ENCODE measurements around the gene HCK. TPM values are rescaled to one million over a fixed set of nuclear protein-coding genes. Genes with fewer than 3 reads are reported as not detected.
"Not testable (repeated sequence)": the region's sequence is repeated elsewhere in the genome, so short reads cannot be mapped to it uniquely, and the experiment has no call there.

The HCK gene
- total RNA-seq, 1 donor from 2014 or later: 0.34 TPM

DNA sequence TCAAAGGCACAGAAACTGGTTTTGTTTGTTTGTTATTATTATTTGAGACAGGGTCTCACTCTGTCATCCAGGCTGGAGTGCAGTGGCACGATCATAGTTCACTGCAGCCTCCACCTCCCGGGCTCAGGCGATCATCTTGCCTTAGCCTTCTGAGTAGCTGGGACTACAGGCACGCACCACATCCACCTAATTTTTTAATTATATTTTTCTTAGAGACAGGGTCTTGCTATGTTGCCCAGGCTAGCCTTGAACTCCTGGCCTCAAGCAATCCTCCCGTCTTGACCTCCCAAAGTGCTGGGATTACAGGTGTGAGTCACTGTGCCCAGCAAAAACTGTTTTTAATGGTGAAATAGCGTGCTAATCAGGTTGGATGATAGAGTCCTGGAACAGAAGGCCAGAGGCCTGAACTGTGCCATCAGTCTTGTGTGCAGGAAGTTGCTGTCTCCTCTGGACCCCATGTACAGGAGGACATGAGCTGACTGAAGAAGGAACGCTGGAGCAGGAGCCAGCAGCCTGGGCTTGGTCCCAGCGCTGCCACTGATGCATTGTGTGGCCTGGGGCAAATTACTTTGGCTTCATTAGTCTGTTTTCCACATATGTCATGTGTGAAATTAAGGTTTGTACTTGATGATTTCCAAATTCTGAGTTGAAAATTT, 62.4 kb downstream of the HCK start:
- Histone ChIP-seq H3K4me1 (ENCODE audit: insufficient read depth, low read length) (peaks cover 8% of the 10 kb centered on the region), H2AFZ (ENCODE audit: low read depth, low read length) (no peak overlapping the region), H3K36me3 (ENCODE audit: insufficient read depth, low read length) (peaks cover 2% of the 10 kb centered on the region), H3K4me3 (ENCODE audit: insufficient read depth, low read depth, low read length) (no peak overlapping the region), H3K9me3 (ENCODE audit: insufficient read depth, low read depth, low read length) (no peaks in the 10 kb centered on the region), H4K20me1 (ENCODE audit: insufficient read depth, low read length) (peaks cover 78% of the 10 kb centered on the region), H3K4me2 (ENCODE audit: low read length) (no peak overlapping the region), H3K9ac (ENCODE audit: low read length) (no peak overlapping the region), H3K27me3 (ENCODE audit: insufficient read depth, low read length) (no peaks in the 10 kb centered on the region), H3K79me2 (ENCODE audit: insufficient read depth, low read length) (peaks cover 98% of the 10 kb centered on the region), H3K27ac (ENCODE audit: low read depth, low read length) (no peak overlapping the region)
- Mint-ChIP-seq H3K27me3 (ENCODE audit: low read depth, unreplicated experiment) (no peaks in the 10 kb centered on the region), H3K4me1 (ENCODE audit: low read depth, unreplicated experiment) (peaks cover 31% of the 10 kb centered on the region), H3K4me3 (ENCODE audit: unreplicated experiment) (no peak overlapping the region), H3K9me3 (ENCODE audit: unreplicated experiment) (no peaks in the 10 kb centered on the region), H3K36me3 (ENCODE audit: low read depth, unreplicated experiment) (peaks cover 10% of the 10 kb centered on the region), H3K27ac (ENCODE audit: unreplicated experiment) (no peak overlapping the region)
- DNase-seq (ENCODE audit: low read depth): peak; percentile 23
- TF ChIP-seq, protein P1, sequence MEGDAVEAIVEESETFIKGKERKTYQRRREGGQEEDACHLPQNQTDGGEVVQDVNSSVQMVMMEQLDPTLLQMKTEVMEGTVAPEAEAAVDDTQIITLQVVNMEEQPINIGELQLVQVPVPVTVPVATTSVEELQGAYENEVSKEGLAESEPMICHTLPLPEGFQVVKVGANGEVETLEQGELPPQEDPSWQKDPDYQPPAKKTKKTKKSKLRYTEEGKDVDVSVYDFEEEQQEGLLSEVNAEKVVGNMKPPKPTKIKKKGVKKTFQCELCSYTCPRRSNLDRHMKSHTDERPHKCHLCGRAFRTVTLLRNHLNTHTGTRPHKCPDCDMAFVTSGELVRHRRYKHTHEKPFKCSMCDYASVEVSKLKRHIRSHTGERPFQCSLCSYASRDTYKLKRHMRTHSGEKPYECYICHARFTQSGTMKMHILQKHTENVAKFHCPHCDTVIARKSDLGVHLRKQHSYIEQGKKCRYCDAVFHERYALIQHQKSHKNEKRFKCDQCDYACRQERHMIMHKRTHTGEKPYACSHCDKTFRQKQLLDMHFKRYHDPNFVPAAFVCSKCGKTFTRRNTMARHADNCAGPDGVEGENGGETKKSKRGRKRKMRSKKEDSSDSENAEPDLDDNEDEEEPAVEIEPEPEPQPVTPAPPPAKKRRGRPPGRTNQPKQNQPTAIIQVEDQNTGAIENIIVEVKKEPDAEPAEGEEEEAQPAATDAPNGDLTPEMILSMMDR (IDR thresholded peaks at IDR 0.05; ENCODE audit: insufficient read depth, low read depth, low read length): no peak
- TF ChIP-seq EZH2 (IDR thresholded peaks at IDR 0.05; ENCODE audit: insufficient read depth, low read length): no peak
- no peak for FAIRE-seq

DNA sequence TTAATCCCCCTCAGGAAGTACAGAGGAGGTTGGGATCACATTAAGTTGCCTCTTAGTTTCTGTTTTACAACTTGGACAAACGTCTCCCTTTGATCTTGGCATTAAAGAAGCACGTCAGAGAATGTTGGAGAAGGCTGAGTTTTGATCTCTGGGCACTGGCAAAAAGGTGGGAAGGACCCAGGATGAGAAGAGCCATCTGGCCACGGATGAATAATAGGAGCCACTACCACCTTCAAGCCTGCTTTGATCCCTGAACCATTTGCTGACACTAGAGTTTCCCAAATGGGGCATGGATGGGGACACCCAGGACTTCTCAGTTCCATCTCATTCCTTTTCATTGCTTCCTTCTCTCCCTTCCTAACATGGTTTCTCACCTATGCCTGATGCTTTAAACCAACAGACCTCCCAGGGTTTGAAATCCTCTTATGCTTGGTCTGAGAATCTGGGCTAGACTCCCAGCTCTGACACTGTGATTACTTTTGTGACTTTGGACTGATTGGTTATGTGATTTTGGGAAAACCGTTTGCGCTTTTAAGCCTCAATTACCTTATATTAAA, 63.2 kb downstream of the HCK start:
- Histone ChIP-seq H3K4me1 (ENCODE audit: insufficient read depth, low read length) (peaks cover 7% of the 10 kb centered on the region), H3K9me3 (ENCODE audit: insufficient read depth, low read depth, low read length) (no peaks in the 10 kb centered on the region), H4K20me1 (ENCODE audit: insufficient read depth, low read length) (peaks cover 81% of the 10 kb centered on the region), H3K27ac (ENCODE audit: low read depth, low read length) (no peak overlapping the region), H3K79me2 (ENCODE audit: insufficient read depth, low read length) (peaks cover 98% of the 10 kb centered on the region), H3K9ac (ENCODE audit: low read length) (no peak overlapping the region), H3K4me2 (ENCODE audit: low read length) (no peak overlapping the region), H3K27me3 (ENCODE audit: insufficient read depth, low read length) (no peaks in the 10 kb centered on the region), H3K36me3 (ENCODE audit: insufficient read depth, low read length) (peaks cover 2% of the 10 kb centered on the region), H3K4me3 (ENCODE audit: insufficient read depth, low read depth, low read length) (no peak overlapping the region), H2AFZ (ENCODE audit: low read depth, low read length) (no peak overlapping the region)
- FAIRE-seq: no peak
- H3K27me3 Mint-ChIP-seq (ENCODE audit: low read depth, unreplicated experiment): no peaks in the 10 kb centered on the region
- H3K27ac Mint-ChIP-seq (ENCODE audit: unreplicated experiment): no peak overlapping the region
- DNase-seq (ENCODE audit: low read depth): no peak
- TF ChIP-seq, protein P1 (IDR thresholded peaks at IDR 0.05; ENCODE audit: insufficient read depth, low read depth, low read length): no peak
- TF ChIP-seq EZH2 (IDR thresholded peaks at IDR 0.05; ENCODE audit: insufficient read depth, low read length): no peak
- H3K4me1 Mint-ChIP-seq (ENCODE audit: low read depth, unreplicated experiment): peaks cover 31% of the 10 kb centered on the region
- no peak overlapping the region for H3K4me3 Mint-ChIP-seq (ENCODE audit: unreplicated experiment)
- peaks cover 10% of the 10 kb centered on the region for H3K36me3 Mint-ChIP-seq (ENCODE audit: low read depth, unreplicated experiment)
- H3K9me3 Mint-ChIP-seq (ENCODE audit: unreplicated experiment): no peaks in the 10 kb centered on the region

DNA sequence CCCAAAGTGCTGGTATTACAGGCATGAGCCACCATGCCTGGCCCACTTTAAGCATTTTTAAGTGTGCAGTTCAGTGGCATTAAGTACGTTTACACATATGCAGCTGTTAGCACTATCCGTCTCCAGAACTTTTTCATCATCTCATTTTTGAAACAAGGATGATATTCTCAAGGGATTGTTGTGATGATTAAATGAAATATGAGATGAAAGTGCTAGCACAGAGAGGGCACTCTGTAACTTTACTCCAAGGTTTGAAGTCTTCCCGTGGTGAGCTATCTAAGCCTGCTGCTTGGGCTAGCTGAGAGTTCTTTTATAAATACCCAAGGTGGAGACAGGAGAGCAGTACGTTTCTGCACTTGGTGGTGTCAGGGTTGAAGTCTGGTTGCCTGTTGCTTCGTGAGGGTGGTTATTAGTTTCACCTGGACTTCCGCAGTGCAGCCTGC, 64.1 kb downstream of the HCK start:
- FAIRE-seq (no peak), DNase-seq (ENCODE audit: low read depth) (no peak)
- no peaks in the 10 kb centered on the region for H3K4me1 ChIP-seq (ENCODE audit: insufficient read depth, low read length)
- H3K4me3 ChIP-seq (ENCODE audit: insufficient read depth, low read depth, low read length): no peak overlapping the region
- H3K27ac ChIP-seq (ENCODE audit: low read depth, low read length): no peak overlapping the region
- no peaks in the 10 kb centered on the region for H3K27me3 ChIP-seq (ENCODE audit: insufficient read depth, low read length)
- peaks cover 79% of the 10 kb centered on the region for H4K20me1 ChIP-seq (ENCODE audit: insufficient read depth, low read length)
- no peak overlapping the region for H2AFZ ChIP-seq (ENCODE audit: low read depth, low read length)
- H3K27ac Mint-ChIP-seq (ENCODE audit: unreplicated experiment): no peak overlapping the region
- H3K79me2 ChIP-seq (ENCODE audit: insufficient read depth, low read length): peaks cover 98% of the 10 kb centered on the region
- H3K9me3 ChIP-seq (ENCODE audit: insufficient read depth, low read depth, low read length): no peaks in the 10 kb centered on the region
- no peaks in the 10 kb centered on the region for H3K27me3 Mint-ChIP-seq (ENCODE audit: low read depth, unreplicated experiment)
- no peak overlapping the region for H3K4me3 Mint-ChIP-seq (ENCODE audit: unreplicated experiment)
- peaks cover 10% of the 10 kb centered on the region for H3K36me3 Mint-ChIP-seq (ENCODE audit: low read depth, unreplicated experiment)
- peaks cover 2% of the 10 kb centered on the region for H3K36me3 ChIP-seq (ENCODE audit: insufficient read depth, low read length)
- H3K4me1 Mint-ChIP-seq (ENCODE audit: low read depth, unreplicated experiment): peaks cover 25% of the 10 kb centered on the region
- TF ChIP-seq, protein P1 (IDR thresholded peaks at IDR 0.05; ENCODE audit: insufficient read depth, low read depth, low read length): no peak
- TF ChIP-seq EZH2 (IDR thresholded peaks at IDR 0.05; ENCODE audit: insufficient read depth, low read length): no peak
- no peak overlapping the region for H3K4me2 ChIP-seq (ENCODE audit: low read length)
- no peak overlapping the region for H3K9ac ChIP-seq (ENCODE audit: low read length)
- H3K9me3 Mint-ChIP-seq (ENCODE audit: unreplicated experiment): no peaks in the 10 kb centered on the region

DNA sequence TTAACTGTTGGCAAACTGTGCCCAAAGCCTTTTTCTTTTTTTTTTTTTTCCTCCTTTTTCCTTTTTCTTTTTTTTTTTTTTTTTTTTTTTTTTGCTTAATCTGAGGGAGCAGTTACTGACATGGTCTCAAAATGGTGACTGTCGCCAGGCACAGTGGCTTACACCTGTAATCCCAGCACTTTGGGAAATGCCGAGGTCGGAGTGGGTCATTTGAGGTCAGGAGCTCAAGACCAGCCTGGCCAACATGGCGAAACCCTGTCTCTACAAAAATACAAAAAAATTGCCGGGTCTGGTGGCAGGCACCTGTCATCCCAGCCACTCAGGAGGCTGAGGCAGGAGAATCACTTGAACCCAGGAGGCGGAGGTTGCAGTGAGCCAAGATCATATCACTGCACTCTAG, 64.8 kb downstream of the HCK start:
- H3K36me3 Mint-ChIP-seq (ENCODE audit: low read depth, unreplicated experiment); H3K27me3 ChIP-seq (ENCODE audit: insufficient read depth, low read length); H3K36me3 ChIP-seq (ENCODE audit: insufficient read depth, low read length); H3K9ac ChIP-seq (ENCODE audit: low read length); H2AFZ ChIP-seq (ENCODE audit: low read depth, low read length); H3K4me3 Mint-ChIP-seq (ENCODE audit: unreplicated experiment); H3K9me3 Mint-ChIP-seq (ENCODE audit: unreplicated experiment); H3K27ac Mint-ChIP-seq (ENCODE audit: unreplicated experiment); H3K9me3 ChIP-seq (ENCODE audit: insufficient read depth, low read depth, low read length); DNase-seq (ENCODE audit: low read depth); H3K4me1 ChIP-seq (ENCODE audit: insufficient read depth, low read length); H3K4me2 ChIP-seq (ENCODE audit: low read length); H3K27ac ChIP-seq (ENCODE audit: low read depth, low read length); FAIRE-seq; H3K27me3 Mint-ChIP-seq (ENCODE audit: low read depth, unreplicated experiment); H3K4me3 ChIP-seq (ENCODE audit: insufficient read depth, low read depth, low read length): not testable (repeated sequence)
- H3K79me2 ChIP-seq (ENCODE audit: insufficient read depth, low read length): peaks cover 91% of the 10 kb centered on the region
- peaks cover 18% of the 10 kb centered on the region for H3K4me1 Mint-ChIP-seq (ENCODE audit: low read depth, unreplicated experiment)
- H4K20me1 ChIP-seq (ENCODE audit: insufficient read depth, low read length): peaks cover 73% of the 10 kb centered on the region
